ENCODE data around the gene CNOT11. TPM values are rescaled to one million over a fixed set of nuclear protein-coding genes. Genes with fewer than 3 reads are reported as not detected.

The CNOT11 gene
- total and polyA plus RNA-seq, 8 donors, result 32.6 to 53.3 (median 47.4) TPM

DNA sequence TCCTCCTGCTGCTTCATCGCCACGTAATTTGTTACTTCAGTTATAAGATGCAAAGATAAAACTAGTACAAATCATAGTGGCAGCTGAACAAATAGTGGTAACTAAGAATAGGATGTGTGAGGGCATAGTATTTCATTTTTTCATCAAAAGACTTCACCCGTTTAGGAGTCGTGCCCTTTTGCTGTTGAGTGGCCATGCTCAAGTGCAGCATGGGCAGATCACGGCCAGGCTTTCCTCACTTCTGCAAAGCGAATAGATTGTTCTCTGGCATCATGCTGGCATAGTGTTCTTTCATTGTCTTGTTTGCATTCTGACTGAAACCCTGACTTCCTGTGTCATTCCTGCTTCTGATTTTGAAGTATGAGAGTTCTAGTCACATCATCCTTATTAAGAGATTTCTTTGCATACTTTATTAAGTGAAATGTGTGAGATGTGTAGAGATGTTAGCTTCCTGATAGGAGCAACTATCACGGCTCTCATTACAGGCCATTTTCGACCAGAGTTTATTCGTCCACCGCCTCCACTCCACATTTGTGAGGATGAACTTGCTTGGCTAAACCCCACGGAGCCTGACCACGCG, 11.8 kb downstream of the CNOT11 start:
- no peaks in the 10 kb centered on the region for H3K9me3 ChIP-seq
- no peak overlapping the region for H3K27ac ChIP-seq
- DNase-seq (no peak), ATAC-seq (no peak)
- intact Hi-C loops (cut with DNase I), result no loop called here
- peaks cover 0 to 95% of the 10 kb centered on the region in 2 donors for H3K36me3 ChIP-seq
- no peak overlapping the region for H3K4me3 ChIP-seq
- TF ChIP-seq, protein P1, sequence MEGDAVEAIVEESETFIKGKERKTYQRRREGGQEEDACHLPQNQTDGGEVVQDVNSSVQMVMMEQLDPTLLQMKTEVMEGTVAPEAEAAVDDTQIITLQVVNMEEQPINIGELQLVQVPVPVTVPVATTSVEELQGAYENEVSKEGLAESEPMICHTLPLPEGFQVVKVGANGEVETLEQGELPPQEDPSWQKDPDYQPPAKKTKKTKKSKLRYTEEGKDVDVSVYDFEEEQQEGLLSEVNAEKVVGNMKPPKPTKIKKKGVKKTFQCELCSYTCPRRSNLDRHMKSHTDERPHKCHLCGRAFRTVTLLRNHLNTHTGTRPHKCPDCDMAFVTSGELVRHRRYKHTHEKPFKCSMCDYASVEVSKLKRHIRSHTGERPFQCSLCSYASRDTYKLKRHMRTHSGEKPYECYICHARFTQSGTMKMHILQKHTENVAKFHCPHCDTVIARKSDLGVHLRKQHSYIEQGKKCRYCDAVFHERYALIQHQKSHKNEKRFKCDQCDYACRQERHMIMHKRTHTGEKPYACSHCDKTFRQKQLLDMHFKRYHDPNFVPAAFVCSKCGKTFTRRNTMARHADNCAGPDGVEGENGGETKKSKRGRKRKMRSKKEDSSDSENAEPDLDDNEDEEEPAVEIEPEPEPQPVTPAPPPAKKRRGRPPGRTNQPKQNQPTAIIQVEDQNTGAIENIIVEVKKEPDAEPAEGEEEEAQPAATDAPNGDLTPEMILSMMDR (IDR thresholded peaks at IDR 0.05), result no peak
- no peaks in the 10 kb centered on the region for H3K27me3 ChIP-seq
- peaks cover 0 to 5% of the 10 kb centered on the region in 2 donors for H3K4me1 ChIP-seq

DNA sequence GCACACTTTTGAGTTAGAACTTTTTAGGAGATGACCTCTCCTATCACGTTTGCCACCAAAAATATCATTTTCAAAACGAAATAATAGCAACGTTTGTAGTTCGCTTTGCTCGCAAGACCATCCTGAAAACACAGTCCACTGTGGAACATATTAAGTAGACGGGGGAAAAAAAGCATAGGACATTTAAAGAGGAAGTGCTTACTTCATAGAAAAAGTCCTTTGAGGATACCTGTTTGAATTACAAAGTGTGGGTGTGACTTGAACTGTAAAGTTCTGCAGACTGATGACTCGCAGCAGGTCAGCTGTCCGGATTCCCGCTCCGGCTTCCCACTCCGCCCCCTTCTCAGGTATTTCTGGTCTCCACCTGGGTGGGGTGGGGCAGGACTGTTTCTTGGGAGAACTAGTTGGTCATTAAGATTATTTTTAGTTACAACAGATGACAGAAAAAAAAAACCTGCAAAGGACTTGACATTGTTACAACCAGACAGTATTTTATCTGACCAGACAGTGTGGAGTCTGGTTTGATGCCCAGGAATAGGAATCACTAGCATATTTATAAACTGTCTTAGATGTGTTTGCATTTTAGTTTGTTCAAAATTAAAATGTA, 13.3 kb downstream of the CNOT11 start:
- Histone ChIP-seq H3K4me3 (no peak overlapping the region), H3K9me3 (no peaks in the 10 kb centered on the region), H3K27me3 (no peaks in the 10 kb centered on the region), H3K27ac (no peak overlapping the region), H3K4me1 (peaks cover 0 to 5% of the 10 kb centered on the region in 2 donors), H3K36me3 (peaks cover 0 to 95% of the 10 kb centered on the region in 2 donors)
- peak in 1 of 4 donors; percentile 67 for DNase-seq
- peak; percentile 91 for ATAC-seq
- intact Hi-C loops (cut with DNase I), result no loop called here
- TF ChIP-seq, protein P1 (IDR thresholded peaks at IDR 0.05), result no peak

DNA sequence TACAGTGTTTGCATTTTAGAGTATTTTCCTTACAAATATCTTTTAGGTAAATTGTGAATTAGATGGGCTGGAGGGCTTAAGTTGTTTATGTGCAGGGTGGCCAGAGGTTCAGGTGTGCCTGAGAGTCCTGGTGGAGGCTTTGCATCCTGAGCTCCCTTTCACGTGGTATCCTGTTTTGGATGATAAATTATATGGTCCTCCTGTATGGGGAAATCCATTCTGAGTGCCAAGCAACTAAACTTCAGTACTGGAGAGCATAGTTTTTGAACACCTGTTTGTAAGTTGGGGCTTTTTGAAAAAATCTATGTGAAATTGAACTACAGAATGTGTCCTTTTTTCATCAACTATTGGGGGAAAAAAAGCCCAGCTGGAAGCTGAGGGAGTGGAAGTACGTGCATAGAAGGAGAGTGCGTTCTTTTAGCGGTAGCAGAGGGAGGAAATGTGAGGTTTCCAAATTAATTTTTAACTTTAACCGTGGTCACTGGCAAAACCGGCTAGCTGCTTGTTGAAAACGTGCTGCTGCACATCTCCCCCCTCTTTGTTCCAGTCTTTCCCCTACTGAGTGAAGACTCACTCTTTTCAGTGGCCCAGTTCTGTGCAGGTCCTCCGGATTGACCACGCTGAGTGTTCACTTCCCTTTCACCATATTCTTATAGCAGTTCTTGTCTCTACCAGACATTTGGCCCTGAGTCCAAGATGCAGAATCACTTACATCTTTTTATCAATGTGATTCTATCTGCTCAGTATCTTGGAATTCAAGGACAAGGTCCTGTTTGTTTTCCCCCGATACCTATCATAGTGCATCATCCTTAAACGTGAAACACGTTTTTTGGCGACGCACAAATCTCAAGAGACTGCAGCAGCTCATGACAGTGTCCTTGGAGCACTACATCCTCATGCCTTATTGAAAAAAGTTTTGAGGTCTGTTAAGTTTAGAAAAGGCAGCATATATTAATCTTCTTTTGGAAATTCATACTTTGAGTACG, 15.3 kb downstream of the CNOT11 start:
- H3K36me3 ChIP-seq, result peaks cover 0 to 100% of the 10 kb centered on the region in 2 donors
- peak; percentile 19 for ATAC-seq
- H3K9me3 ChIP-seq, result no peaks in the 10 kb centered on the region
- H3K4me3 ChIP-seq, result no peak overlapping the region
- H3K27ac ChIP-seq, result no peak overlapping the region
- DNase-seq, result peak in 2 of 4 donors; percentile 8 to 62
- no peaks in the 10 kb centered on the region for H3K27me3 ChIP-seq
- TF ChIP-seq, protein P1 (IDR thresholded peaks at IDR 0.05), result no peak
- peaks cover 0 to 5% of the 10 kb centered on the region in 2 donors for H3K4me1 ChIP-seq
- intact Hi-C loops (cut with DNase I), result no loop called here

DNA sequence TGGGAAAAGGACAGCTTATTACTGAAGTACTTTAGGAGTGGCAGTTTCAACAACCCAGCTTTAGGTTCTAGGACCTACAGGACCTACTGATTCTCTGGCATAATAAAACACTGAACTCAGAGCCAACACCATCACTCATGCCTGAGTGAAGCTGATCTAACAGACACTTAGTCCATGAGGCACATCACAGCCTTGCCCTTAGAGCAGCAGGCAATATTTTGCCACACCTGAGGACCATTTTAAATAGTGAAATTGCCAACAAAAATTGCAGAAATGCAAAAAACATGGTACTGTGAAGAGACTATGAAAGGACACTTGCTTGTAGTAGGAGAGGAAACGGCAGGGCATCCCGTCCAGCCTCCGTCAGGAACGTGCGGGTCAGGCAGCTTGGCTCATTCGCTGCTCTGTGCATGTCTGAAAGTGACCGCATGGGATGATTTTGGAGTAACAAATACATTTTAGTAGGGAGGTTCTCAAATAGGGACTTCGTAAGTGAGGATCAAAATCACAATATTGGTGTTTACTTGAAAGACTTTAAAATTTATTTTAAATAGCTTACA, 18.1 kb downstream of the CNOT11 start:
- DNase-seq, result no peak

More for the DNA sequence above, 18.1 kb downstream of the CNOT11 start:
- H3K4me1 ChIP-seq, result peaks cover 0 to 5% of the 10 kb centered on the region in 2 donors
- intact Hi-C loops (cut with DNase I), result no loop called here
- no peak for ATAC-seq
- H3K4me3 ChIP-seq, result no peak overlapping the region
- no peaks in the 10 kb centered on the region for H3K27me3 ChIP-seq
- H3K9me3 ChIP-seq, result no peaks in the 10 kb centered on the region
- no peak overlapping the region for H3K27ac ChIP-seq
- peaks cover 0 to 100% of the 10 kb centered on the region in 2 donors for H3K36me3 ChIP-seq
- TF ChIP-seq, protein P1 (IDR thresholded peaks at IDR 0.05), result no peak

Data from left lung (tissue), 10 donors.